HepG2 (cell line): Measurements from ENCODE around the gene MDP1. TPM values are rescaled to one million over a fixed set of nuclear protein-coding genes. Genes with fewer than 3 reads are reported as not detected.

Source experiments
- ASH2L ChIP-seq: fragments of 300-600, 200-600 bp; sonication (generic); IDR thresholded peaks from 2 replicates; pipeline ENCODE4 v1.7.0; 2017; ENCODE audit warnings: low read depth, mild to moderate bottlenecking, moderate library complexity, mixed read lengths, low read length; ENCODE audit not compliant: insufficient read length
- HMG20B ChIP-seq: conservative IDR thresholded peaks from 2 replicates; pipeline ENCODE4 v1.6.1; 2016; ENCODE audit warnings: missing genetic modification reagents, missing compliant biosample characterization
- KDM2A ChIP-seq: sonication (generic); formaldehyde crosslinking; IDR thresholded peaks from 2 replicates; pipeline ENCODE4 v1.4.0; 2020; ENCODE audit warnings: low read depth, missing genetic modification reagents, borderline replicate concordance
- KDM4B ChIP-seq: sonication (generic); formaldehyde crosslinking; IDR thresholded peaks from 2 replicates; pipeline ENCODE4 v1.4.0; 2020; ENCODE audit warnings: missing genetic modification reagents
- KLF16 ChIP-seq, 2 experiments: sonication (generic) in 1 of 2; formaldehyde crosslinking in 1 of 2; IDR thresholded peaks; 2 replicates each; pipeline versions ENCODE4 v1.6.1 to v1.8.0; 2016 to 2023; ENCODE audit warnings: missing genetic modification reagents in 2 of 2, missing compliant biosample characterization in 1 of 2
- MED8 ChIP-seq: sonication (generic); formaldehyde crosslinking; IDR thresholded peaks from 2 replicates; pipeline ENCODE4 v1.8.1; 2023; ENCODE audit warnings: mild to moderate bottlenecking, missing genetic modification reagents; ENCODE audit not compliant: insufficient replicate concordance
- MXD4 ChIP-seq: IDR thresholded peaks from 2 replicates; pipeline ENCODE4 v1.6.1; 2016; ENCODE audit warnings: mild to moderate bottlenecking, missing biosample characterization, missing genetic modification reagents
- NKX3-1 ChIP-seq: sonication (generic); formaldehyde crosslinking; IDR thresholded peaks from 2 replicates; pipeline ENCODE4 v1.5.0; 2020; ENCODE audit warnings: missing genetic modification reagents
- RFXANK ChIP-seq: IDR thresholded peaks from 2 replicates; pipeline ENCODE4 v1.6.1; 2016
- SMAD9 ChIP-seq: sonication (generic); formaldehyde crosslinking; IDR thresholded peaks from 2 replicates; pipeline ENCODE4 v1.5.1; 2020; ENCODE audit warnings: mild to moderate bottlenecking, missing genetic modification reagents
- XRCC5 ChIP-seq: fragments of 200-400 bp; formaldehyde crosslinking; optimal IDR thresholded peaks from 2 replicates; pipeline ENCODE3; 2017; ENCODE audit warnings: mild to moderate bottlenecking, low read length
- ZNF562 ChIP-seq: sonication (generic); formaldehyde crosslinking; IDR thresholded peaks from 2 replicates; pipeline ENCODE4 v1.8.0; 2022; ENCODE audit warnings: missing genetic modification reagents, borderline replicate concordance
- ZNF747 ChIP-seq: sonication (generic); formaldehyde crosslinking; IDR thresholded peaks from 2 replicates; pipeline ENCODE4 v1.8.1; 2023; ENCODE audit warnings: missing genetic modification reagents, mild to moderate bottlenecking, borderline replicate concordance
- ZNF790 ChIP-seq: sonication (generic); formaldehyde crosslinking; IDR thresholded peaks from 2 replicates; pipeline ENCODE4 v1.8.0; 2022; ENCODE audit warnings: missing genetic modification reagents, mild to moderate bottlenecking, borderline replicate concordance
- ZNF83 ChIP-seq: sonication (generic); formaldehyde crosslinking; IDR thresholded peaks from 2 replicates; pipeline ENCODE4 v1.4.0; 2020; ENCODE audit warnings: missing genetic modification reagents, mild to moderate bottlenecking, borderline replicate concordance
- ZNF878 ChIP-seq: sonication (generic); formaldehyde crosslinking; IDR thresholded peaks from 2 replicates; pipeline ENCODE4 v1.8.1; 2023; ENCODE audit warnings: mild to moderate bottlenecking, missing genetic modification reagents, moderate library complexity
- polyA plus RNA-seq, 8 experiments: library from polyadenylated mRNA; depleted of rRNA in 3 of 8; stranded (reverse) in 7 of 8; unstranded in 1 of 8; fragments of >200 nt; fragmentation: Illumina TruSeq in 4 of 8; extraction: Trizol in 4 of 8; gene quantifications; 2 replicates each; pipeline versions ENCODE4 v1.2.1 to v1.2.3, GENCODE V29; 2011 to 2016; ENCODE audit warnings: low read depth in 4 of 8, missing spikeins in 1 of 8, mixed read lengths in 1 of 8; ENCODE audit not compliant: insufficient read depth in 1 of 8
- total RNA-seq, 5 experiments: library from RNA; depleted of rRNA; stranded (reverse); fragments of >200 nt; fragmentation: Illumina TruSeq; extraction: Trizol; gene quantifications; 2 replicates each; pipeline ENCODE4 v1.2.3, GENCODE V29; 2016; ENCODE audit warnings: low read depth in 1 of 5
- TF ChIP-seq, protein P1 (sequence below): IDR thresholded peaks from 2 replicates; pipeline ENCODE4 v1.6.1; 2016; ENCODE audit warnings: low read depth, missing genetic modification reagents, missing compliant biosample characterization
- TF ChIP-seq, protein P2 (sequence below): sonication (generic); formaldehyde crosslinking; IDR thresholded peaks from 2 replicates; pipeline ENCODE4 v1.5.0; 2020; ENCODE audit warnings: mild to moderate bottlenecking, missing genetic modification reagents
- TF ChIP-seq, protein P3 (sequence below): sonication (generic); formaldehyde crosslinking; IDR thresholded peaks from 2 replicates; pipeline ENCODE4 v1.4.0; 2020; ENCODE audit warnings: missing genetic modification reagents, low read depth, mild to moderate bottlenecking, borderline replicate concordance
- TF ChIP-seq, protein P4 (sequence below): IDR thresholded peaks from 2 replicates; pipeline ENCODE4 v1.6.1; 2016; ENCODE audit warnings: missing compliant biosample characterization, missing genetic modification reagents, borderline replicate concordance

The MDP1 gene
- total and polyA plus RNA-seq, 2 of the 13 experiments (the other 11 are each of a cell fraction or from before 2014, with no cell fraction given) = 44.1 to 48.7 TPM

DNA sequence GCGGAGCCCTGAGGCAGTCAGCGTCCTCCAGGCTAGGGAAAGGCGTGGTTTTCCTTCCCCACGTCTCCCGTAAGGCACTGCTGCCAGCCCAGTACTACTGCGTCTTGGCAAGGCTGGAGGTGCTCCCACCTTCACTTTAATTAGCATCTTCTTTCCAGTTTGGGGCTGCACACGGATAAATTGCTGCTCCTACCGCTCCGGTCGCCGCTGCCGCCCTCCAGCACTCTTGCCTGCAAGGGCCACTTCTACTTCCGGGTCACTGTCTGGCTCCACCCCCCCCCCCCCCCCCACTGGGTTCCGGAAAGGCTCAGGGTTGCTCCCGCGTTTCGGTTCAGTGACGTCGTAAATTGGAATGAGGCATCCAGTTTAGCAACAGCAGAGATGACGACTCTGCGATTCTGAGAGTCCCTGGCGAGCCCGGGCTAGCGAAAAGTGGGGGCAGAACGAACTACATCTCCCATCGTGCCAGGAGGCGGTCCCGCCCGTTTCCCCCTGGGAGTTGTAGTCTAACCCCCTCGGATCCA, 16.3 kb upstream of the MDP1 start, which contains the start of gene NEDD8 (continued):
- TF ChIP-seq, protein P1, sequence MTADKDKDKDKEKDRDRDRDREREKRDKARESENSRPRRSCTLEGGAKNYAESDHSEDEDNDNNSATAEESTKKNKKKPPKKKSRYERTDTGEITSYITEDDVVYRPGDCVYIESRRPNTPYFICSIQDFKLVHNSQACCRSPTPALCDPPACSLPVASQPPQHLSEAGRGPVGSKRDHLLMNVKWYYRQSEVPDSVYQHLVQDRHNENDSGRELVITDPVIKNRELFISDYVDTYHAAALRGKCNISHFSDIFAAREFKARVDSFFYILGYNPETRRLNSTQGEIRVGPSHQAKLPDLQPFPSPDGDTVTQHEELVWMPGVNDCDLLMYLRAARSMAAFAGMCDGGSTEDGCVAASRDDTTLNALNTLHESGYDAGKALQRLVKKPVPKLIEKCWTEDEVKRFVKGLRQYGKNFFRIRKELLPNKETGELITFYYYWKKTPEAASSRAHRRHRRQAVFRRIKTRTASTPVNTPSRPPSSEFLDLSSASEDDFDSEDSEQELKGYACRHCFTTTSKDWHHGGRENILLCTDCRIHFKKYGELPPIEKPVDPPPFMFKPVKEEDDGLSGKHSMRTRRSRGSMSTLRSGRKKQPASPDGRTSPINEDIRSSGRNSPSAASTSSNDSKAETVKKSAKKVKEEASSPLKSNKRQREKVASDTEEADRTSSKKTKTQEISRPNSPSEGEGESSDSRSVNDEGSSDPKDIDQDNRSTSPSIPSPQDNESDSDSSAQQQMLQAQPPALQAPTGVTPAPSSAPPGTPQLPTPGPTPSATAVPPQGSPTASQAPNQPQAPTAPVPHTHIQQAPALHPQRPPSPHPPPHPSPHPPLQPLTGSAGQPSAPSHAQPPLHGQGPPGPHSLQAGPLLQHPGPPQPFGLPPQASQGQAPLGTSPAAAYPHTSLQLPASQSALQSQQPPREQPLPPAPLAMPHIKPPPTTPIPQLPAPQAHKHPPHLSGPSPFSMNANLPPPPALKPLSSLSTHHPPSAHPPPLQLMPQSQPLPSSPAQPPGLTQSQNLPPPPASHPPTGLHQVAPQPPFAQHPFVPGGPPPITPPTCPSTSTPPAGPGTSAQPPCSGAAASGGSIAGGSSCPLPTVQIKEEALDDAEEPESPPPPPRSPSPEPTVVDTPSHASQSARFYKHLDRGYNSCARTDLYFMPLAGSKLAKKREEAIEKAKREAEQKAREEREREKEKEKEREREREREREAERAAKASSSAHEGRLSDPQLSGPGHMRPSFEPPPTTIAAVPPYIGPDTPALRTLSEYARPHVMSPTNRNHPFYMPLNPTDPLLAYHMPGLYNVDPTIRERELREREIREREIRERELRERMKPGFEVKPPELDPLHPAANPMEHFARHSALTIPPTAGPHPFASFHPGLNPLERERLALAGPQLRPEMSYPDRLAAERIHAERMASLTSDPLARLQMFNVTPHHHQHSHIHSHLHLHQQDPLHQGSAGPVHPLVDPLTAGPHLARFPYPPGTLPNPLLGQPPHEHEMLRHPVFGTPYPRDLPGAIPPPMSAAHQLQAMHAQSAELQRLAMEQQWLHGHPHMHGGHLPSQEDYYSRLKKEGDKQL (CRISPR knock-in tag) = no peak; the same call in 1 of the 2 replicates
- TF ChIP-seq ZNF562 (CRISPR knock-in tag) = no peak
- no peak for TF ChIP-seq ZNF878 (CRISPR knock-in tag)
- TF ChIP-seq, protein P2, sequence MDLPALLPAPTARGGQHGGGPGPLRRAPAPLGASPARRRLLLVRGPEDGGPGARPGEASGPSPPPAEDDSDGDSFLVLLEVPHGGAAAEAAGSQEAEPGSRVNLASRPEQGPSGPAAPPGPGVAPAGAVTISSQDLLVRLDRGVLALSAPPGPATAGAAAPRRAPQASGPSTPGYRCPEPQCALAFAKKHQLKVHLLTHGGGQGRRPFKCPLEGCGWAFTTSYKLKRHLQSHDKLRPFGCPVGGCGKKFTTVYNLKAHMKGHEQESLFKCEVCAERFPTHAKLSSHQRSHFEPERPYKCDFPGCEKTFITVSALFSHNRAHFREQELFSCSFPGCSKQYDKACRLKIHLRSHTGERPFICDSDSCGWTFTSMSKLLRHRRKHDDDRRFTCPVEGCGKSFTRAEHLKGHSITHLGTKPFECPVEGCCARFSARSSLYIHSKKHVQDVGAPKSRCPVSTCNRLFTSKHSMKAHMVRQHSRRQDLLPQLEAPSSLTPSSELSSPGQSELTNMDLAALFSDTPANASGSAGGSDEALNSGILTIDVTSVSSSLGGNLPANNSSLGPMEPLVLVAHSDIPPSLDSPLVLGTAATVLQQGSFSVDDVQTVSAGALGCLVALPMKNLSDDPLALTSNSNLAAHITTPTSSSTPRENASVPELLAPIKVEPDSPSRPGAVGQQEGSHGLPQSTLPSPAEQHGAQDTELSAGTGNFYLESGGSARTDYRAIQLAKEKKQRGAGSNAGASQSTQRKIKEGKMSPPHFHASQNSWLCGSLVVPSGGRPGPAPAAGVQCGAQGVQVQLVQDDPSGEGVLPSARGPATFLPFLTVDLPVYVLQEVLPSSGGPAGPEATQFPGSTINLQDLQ (CRISPR knock-in tag) = peak; percentile 94
- TF ChIP-seq SMAD9 (CRISPR knock-in tag) = peak; percentile 84; the same call in 1 of the 2 replicates
- TF ChIP-seq ZNF790 = no peak; the same call in 1 of the 2 replicates
- TF ChIP-seq, protein P3, sequence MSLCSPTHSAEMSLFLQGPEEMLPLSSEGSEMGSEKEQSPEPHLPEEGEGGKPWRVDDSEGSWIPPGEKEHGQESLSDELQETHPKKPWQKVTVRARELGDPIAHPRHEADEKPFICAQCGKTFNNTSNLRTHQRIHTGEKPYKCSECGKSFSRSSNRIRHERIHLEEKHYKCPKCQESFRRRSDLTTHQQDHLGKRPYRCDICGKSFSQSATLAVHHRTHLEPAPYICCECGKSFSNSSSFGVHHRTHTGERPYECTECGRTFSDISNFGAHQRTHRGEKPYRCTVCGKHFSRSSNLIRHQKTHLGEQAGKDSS (CRISPR knock-in tag) = peak; percentile 67
- TF ChIP-seq, protein P4, sequence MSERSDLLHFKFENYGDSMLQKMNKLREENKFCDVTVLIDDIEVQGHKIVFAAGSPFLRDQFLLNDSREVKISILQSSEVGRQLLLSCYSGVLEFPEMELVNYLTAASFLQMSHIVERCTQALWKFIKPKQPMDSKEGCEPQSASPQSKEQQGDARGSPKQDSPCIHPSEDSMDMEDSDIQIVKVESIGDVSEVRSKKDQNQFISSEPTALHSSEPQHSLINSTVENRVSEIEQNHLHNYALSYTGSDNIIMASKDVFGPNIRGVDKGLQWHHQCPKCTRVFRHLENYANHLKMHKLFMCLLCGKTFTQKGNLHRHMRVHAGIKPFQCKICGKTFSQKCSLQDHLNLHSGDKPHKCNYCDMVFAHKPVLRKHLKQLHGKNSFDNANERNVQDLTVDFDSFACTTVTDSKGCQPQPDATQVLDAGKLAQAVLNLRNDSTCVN (CRISPR knock-in tag) = no peak; the same call in 1 of the 2 replicates
- peak; percentile 73 for TF ChIP-seq HMG20B
- no peak for TF ChIP-seq XRCC5
- peak; percentile 99 for TF ChIP-seq ZNF747 (CRISPR knock-in tag)
- peak; percentile 37; the same call in 1 of the 2 replicates for TF ChIP-seq ZNF83 (CRISPR knock-in tag)
- peak; percentile 77 for TF ChIP-seq MXD4 (CRISPR knock-in tag)
- peak; percentile 14; the same call in 1 of the 2 replicates for TF ChIP-seq KDM4B (CRISPR knock-in tag)
- TF ChIP-seq ASH2L = no peak
- peak; percentile 74 to 81; a peak in 1 of 4 replicates for TF ChIP-seq KLF16 (CRISPR knock-in tag; IDR thresholded peaks at IDR 0.05)
- 0 out of 2 replicates have a peak, but pooled peaks have one; percentile 9 for TF ChIP-seq RFXANK (CRISPR knock-in tag)
- TF ChIP-seq NKX3-1 (CRISPR knock-in tag) = no peak
- TF ChIP-seq MED8 (CRISPR knock-in tag) = peak; percentile 95
- TF ChIP-seq KDM2A (CRISPR knock-in tag) = peak; percentile 97; the same call in 1 of the 2 replicates
